ENCODE results near the gene TGIF1.
"Not testable (repeated sequence)": the region's sequence is repeated elsewhere in the genome, so short reads cannot be mapped to it uniquely, and the experiment has no call there.

TGIF1 gene

DNA sequence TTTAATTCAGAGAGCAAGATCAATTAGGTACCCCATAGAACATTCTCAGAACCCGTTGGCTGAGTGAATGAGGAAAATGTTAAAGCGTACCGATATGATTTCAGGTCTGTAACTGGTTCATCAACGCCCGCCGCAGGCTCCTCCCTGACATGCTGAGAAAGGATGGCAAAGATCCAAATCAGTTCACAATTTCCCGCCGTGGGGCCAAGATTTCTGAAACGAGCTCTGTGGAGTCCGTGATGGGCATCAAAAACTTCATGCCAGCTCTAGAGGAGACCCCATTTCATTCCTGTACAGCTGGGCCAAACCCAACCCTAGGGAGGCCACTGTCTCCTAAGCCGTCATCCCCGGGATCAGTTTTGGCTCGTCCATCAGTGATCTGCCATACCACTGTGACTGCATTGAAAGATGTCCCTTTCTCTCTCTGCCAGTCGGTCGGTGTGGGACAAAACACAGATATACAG lies 7.3 kb downstream of the TGIF1 start:
- no peak for DNase-seq

DNA sequence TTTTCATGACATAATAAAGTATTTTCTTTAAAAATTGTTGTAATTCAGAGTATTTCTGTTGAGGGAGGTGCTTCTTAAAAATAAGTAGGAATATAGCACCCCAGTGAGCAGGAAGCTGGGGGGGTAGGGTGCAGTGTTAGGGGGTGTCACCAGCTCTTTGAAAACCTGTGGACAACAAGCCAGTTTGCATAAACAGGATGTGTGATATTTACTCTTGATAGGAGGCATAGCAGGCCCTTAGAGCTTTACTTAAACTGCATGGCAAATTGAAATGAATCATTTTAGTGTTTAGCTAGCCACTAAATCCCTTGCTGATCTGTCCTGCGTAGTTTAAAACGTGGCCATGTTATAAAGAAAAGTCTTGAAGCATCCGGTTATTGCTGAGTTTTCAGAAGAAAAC lies 8.4 kb downstream of the TGIF1 start:
- DNase-seq = no peak

DNA sequence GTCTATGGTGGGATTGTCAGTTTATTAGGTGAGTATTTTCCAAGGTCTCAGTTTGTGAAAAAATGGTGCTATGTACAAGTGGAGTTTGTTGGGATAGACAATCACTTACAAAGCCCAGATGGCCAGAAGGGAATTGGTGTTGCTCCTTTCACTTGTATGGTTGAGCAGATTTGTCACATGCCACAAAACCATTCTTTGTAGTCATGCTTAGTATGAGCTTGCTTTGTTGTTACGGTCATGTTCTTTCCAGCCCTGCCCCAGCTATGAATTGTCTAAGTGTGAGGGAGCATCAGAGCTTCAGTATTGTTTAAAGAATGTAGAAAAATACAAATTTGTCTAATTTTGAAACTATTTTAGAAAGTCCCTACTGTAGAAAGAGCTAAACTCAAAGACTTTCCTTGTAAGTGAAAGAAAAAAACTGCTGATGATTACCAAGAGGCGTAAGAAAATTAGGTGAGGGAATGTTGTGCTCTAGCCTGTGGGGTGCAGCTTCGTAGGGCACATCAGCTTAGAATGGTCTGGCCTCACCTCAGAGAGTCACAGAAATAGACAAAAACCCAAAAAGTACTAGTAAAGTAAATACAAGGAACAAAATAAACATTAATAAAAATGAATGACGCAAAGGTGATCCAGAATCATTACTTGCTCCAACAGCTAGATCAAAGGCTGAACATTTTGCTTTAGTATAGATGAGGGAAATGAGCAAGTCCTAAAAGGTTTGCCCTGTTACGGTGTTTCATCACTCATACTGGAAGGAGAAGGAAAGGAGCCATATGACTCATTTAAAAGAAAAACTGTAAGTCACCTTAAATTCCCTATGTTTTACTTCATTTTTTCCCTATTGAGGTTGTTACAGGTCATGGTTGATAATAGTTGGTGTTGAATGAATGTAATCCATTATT lies 9.2 kb downstream of the TGIF1 start:
- DNase-seq = no peak

DNA sequence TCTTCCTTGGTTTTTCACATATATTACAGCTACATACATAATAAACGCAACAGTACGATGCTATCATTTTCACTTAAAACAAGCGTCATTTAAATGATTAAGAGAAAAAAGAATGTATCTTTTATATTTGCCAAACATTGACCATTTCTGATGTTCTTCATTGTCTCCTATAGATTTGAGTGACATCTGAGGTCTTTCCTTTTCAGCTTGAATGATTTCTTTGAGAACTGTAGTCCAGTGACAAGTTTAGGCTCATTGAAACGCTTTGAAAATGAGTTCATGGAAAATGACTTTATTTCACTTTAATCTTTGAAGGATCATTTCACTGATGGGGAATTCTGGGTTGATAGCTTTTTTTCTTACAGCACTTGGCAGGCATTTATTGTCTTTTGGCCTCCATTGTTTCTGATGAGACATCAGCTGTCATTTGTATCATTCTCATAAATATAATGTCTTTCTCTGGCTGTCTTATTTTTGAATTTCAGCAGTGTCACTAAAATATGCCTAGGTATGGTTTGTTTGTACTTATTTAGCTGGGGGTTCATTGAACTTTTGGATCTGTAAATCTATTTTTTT lies 10.9 kb downstream of the TGIF1 start:
- no peak for DNase-seq

DNA sequence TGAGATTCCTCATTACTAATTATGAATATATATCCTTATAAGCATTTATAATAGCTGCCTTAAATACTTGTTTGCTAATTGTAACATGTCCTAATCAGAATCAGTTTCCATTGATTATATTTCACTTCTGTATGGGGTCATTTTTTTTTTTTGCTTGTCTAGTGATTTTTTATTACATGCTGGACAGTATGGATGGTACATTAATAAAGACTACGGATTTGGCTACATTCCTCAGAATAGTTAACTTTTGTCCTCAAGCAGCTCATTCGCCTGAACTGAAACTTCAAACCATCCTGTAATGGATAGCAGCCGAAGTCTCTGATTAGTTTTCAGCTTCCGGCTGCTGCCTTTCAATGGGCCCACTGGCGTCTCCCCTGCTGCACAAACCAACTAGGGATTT lies 11.7 kb downstream of the TGIF1 start:
- DNase-seq = no peak

DNA sequence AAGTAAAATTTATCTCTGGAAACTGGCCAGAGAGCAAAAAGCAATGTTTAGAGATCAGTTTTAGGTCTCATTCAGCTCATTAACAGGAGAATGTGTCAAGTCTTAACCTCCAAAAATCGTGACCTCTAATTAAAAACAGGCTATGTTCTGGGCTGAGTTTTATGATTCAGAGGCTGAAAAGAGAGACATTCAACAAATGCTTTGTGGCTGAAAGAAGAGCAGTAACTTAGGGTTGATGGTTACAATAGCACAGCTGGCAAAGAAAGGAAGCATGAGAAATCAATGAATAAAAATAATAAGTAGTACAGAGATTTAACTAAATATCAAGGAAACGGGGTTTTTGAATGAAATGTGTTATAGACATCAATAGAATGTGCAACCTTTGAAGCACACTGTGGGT lies 13.1 kb downstream of the TGIF1 start:
- DNase-seq = no peak

DNA sequence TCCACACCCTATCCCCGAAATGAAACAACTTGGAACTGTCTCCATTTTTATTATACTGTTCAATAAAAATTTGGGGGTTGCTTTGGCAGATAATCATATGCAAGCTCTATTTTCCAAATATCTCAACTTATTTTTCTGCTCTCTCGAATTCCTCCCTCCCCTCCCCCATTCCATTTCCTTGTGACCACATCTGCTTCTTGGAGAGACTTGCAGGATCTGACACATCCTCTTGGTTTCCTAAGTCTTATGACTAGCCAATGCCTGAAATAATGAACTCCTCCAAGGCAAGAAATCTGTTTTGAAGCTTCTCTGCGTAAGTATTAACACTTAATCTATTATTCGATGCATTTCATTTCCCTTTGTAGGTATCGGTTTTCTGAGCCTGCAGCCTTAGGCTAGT lies 16.1 kb downstream of the TGIF1 start:
- DNase-seq = no peak

DNA sequence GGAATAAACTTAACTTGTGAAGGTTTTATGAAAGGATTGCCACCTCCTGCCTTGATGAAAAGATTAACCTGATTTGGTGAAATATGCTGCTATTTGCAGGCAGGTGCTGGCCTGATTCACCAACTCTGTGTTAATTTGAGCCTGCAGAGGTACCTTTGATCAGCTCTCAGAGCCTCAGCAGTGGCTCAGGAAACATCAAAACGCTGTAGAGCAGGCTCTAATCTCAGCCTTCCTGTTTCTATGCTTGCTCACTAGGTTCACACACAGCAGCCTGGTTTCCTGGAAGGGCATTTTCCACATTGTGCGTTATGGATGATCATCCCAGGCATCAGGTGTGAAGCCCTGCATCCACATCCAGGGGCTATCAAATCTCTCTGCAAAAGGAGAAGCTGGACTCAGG lies 16.9 kb downstream of the TGIF1 start:
- DNase-seq = no peak

DNA sequence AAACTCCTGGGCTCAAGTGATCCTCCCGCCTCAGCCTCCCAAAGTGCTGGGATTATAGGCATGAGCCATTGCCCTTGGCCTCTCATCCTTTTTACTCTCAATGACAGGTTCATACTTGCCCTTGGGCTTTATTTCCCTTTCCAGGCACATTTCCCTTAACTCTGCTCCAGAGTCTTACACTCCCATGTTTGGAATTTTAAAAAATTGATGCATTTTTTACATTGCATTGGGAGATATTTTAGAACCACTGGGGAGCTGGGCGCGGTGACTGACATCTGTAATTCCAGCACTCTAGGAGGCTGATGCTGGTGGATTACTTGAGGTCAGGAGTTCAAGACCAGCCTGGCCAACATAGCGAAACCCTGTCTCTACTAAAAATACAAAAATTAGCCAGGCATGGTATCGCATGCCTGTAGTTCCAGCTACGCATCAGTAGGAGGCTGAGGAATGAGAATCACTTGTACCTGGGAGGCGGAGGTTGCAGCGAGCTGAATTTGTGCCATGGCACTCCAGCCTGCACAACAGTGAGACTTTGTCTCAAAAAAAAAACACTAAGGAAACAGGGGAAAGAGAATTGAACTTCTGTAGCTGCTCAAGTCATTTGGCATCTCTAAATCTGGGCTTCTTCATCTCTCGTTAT lies 18.2 kb downstream of the TGIF1 start:
- DNase-seq = no peak

DNA sequence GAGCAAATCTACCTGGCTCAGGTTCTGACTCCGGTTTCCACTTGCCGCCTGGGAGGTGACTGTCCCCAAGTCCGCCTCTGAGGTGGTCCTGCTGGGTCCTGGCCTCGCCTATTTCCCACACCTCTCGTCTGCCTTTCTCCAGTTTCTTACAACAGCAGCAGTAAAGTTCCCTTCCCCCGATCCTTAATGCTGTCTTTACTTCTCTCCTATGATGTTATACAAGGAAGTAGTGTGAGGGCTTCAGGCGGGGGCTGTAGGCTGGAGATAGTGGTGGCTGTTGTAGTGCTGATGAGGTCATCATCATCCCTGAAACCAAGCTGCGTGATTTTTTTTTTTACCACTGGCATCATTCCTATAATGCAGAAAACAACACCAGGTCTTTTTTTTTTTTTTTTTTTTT lies 18.9 kb downstream of the TGIF1 start:
- DNase-seq = no peak

DNA sequence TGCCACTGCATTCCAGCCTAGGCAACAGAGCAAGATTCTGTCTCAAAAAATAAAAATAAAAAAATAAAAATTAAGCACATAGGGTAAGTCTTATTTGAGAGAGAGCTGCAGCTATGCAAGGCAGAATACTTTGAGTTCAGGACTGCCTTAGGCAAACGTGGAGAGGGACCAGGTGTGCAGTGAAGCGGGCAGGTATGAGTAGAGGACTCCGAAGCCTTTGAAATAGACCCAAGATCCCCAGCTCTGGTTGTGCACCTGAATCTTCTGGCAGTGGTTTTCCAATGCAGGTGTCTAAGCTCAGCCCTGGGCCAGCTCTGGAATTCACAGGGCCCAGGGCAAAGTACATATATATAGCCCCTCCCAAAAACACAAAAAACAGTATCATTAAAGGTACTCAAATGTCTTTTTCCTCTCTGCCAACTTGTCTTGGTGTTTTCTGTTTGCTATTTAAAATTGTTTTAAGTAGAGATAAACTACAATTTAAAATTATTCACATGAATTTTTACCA lies 21.2 kb downstream of the TGIF1 start:
- DNase-seq = no peak

DNA sequence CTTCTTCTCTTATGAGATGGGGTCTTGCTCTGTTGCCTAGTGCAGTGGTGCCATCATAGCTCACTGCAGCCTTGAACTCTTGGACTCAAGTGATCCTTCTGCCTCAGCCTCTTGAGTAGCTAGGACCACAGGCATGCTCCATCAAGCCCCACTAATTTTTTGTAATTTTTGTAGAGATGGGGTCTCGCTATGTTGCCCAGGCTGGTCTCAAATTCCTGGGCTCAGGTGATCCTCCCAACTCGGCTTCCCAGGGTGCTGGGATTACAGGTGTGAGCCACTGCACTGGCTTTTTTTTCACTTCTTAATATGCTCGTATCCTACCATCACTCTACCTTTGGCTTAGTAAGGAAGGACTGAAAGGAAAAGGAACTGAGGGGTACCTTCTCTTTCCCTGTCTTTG lies 22.1 kb downstream of the TGIF1 start:
- not testable (repeated sequence) for DNase-seq

DNA sequence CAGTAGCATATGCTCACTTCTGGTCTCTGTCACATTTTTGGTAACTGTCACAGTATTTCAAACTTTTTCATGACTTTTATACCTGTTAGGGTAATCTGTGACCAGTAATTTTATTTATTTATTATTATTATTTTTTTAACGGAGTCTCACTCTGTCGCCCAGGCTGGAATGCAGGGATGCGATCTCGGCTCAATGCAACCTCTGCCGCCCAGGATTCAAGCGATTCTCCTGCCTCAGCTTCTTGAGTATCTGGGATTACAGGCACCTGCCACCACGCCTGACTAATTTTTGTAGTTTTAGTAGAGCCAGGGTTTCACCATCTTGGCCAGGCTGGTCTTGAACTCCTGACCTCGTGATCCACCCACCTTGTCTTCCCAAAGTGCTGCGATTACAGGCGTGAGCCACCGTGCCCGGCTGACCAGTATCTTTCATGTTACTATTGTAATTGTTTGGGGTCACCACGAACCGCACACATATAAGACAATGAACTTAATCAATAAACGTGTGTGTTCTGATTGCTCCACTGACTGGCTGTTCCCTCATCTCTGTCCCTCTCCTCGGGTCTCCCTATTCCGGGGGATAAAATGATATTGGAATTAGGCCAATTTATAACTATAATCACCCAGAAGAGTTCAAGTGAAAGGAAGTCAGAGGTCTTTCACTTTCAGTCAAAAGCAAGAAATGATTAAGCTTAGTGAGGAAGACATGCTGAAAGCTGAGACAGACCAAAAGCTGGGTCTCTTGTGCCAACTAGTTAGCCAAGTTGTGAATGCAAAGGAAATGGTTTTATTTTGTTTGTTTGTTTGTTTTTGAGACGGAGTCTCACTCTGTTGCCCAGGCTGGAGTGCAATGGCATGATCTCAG lies 22.9 kb downstream of the TGIF1 start:
- DNase-seq = no peak

DNA sequence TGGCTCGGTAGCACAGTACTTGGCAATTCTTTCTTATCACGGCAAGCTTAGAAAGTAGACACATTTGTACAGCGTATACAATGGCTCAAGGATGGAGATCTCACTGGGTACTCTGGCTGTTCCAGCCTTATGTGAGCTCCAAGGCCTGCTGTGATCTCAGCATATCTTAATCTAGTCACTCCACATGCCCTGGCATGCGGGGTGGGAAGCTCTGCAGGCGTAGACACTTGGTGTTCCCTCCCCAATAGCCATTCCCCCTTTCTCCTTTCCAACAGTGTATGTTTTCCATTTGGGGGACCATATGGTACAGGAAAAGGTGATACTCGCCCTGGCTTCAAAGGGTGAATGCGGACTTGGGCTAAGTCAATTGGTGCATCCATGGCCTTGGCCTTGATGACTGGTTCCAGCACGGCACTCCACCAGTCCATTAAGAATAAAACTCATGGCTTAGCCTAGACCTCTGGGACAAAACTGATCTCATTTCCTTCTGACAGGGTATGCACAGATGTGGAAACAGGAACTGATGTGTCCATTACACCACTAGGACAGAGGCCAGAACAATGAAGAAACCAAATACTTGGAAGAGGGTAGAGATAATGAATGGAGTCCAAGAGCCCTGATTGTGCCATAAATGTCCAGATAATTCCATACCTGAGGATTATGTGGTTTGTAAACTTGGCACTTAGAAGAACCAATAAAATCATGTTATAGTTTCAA lies 28.4 kb downstream of the TGIF1 start:
- no peak for DNase-seq

DNA sequence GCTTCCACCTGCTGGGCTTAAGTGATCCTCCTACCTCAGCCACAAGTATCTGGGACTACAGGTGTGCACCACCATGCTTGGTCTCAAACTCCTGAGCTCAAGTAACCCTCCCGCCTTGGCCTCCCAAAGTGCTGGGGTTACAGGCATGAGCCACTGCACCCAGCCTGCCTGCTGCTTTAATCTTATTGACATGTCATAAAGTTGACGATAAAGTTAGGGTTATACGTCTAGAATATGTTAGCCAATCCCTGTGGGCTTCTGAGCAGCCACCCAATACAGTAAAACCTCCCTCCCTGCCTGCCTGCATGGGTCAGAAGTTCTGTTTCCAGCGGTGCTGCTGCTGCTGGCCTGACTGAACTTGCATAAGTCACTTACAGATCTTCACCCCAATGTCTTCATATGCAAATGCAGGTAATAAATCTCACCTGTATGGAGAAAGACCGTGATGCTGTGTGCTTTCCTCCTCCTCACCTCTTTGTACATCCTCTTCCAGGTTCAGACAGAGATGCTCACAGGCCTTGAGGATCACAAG lies 30.1 kb downstream of the TGIF1 start:
- DNase-seq = no peak

DNA sequence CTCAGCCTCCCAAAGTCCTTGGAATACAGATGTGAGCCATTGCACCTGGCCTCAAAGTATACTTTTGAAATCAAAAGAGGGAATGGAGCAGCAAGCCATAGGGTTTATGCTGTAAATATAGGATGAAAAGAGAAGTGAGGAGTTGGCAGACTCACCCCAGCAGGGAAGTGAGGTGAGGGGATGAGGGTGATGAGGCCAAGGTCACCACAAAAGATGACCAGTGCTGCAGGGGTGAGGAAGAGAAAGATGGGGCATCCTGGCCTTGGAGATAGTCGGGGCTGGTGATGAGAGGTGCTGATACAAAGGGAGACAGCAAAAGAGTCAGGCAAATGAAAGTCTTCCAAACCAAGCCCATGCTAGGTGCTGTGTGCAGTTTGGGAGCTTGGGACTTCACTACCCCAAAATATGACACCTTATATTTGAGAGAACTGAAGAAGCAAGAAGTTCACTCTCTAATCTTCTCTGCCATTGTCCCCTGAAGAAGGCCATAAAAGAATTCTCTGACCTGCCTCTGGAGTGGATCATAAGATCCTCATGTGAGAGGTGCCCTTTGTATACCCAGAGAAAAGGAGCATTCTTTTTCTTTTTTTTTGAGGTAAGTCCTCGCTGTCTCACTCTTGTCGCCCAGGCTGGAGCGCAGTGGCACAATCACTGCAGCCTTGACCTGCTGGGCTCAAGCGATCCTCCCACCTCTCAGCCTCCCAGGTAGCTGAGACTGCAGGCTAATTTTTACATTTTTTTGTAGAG lies 31.0 kb downstream of the TGIF1 start:
- DNase-seq = no peak

DNA sequence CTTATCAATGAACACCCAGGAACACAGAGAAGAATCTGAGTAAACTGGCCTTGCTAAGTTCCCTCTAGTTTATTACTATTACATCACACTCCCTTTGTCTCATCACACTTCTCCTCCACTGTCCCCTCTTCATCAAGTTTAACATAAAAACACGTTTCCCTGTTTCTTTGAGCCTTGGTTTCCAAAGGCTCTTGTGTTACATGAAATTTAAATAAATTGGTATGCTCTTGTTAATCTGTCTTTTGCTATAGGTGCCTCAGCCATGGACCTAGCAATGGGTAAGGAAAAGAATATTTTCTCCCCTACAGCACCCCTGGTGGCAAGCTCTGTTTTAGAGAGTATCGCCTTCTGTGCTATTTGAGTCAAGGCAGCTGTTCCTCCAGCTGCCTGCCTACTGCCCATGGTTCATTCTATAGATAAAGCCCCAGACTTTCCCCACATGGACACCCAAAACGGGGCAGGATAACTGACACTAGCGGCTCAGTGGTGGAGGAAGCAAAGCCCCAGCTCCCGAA lies 31.8 kb downstream of the TGIF1 start:
- DNase-seq = no peak

DNA sequence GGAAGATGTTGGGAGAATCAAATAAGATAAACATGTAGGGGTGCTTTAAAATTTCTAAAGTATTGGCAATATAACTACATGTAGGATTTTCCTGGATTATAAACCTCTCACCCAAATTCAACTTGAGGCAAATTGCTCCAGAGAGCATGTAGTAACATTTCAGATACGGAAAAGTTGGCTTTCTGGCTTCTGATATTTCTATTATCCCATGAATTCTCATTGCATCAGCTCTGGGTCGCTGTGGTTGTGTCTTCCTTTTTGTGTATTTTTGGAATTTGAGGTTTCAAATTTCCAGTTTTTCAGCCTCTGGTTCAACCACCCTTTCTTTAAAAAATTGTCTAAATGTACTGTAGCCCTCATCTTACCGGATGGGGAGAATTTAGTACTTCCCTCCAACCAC lies 32.3 kb downstream of the TGIF1 start:
- no peak for DNase-seq

DNA sequence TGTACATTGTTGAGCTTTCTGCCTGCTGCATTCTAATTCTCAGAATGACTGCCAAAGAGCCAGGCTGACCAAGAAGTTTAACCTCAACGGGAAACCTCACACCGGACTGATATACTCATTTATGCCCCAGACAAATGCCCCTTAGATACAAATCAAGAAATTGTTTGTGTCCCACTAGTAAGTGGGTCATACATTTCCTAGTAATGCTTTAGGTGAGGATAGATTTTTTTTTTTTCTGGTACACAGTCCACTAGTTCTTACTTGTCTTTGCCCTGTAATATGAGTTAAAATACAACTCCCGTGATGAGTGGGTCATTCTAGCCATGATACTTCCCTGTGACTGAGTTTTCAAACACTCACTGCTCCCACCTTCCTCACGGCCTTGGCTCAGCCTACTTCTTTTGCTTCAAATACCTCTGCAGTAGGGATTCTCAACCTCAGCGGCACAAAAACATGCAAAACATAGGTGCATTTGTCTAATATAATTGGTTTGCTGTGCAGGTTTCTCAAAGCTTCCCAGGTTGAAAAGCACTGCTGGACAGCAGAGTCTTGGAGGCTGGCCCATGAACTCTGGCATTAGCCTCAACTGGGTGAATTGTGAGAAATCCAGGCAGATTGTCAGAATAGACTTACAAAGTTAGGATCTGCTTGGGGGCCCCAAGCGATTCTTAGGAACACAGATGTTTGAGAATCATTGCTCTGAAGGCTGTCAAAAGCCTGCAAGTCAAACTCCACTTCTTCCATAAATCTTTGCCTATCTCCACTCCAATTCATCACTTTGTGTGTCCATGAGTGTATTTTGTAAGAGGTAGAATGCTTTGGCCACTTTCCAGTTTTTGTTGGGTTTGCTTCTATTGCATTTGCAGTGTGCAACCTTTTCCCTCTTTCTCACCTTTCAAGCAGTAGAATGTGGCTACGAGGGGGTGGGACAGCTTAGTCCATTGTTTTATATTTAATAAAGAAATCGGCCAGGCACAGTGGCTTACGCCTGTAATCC lies 35.5 kb downstream of the TGIF1 start:
- DNase-seq = no peak

DNA sequence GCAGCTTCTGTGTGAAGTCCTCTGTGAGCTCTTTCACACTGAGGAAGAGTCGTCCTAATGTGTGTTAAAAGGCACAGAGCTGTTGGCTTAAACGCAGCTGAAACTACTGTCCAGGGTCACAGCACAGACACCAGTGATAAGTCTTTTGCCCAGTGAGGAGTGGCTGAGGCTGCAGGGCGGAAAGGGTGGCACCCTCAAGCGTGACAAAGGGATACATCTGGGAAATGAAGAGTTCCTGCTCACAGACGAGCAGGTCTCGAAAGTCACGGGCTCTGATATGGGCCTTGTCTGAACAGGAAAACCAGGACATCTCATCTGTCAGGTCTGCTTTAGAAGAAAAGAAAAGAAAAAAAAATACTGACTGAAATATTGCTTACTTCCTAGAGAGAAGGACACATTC lies 36.5 kb downstream of the TGIF1 start:
- DNase-seq = no peak

All from activated CD4-positive, alpha-beta T cell treated with anti-CD3 and anti-CD28 coated beads for 1 hour (primary cell).